ENCODE results near the gene PDSS2. TPM values are rescaled to one million over a fixed set of nuclear protein-coding genes. Genes with fewer than 3 reads are reported as not detected.
A peak's percentile ranks its signal among the peaks of the same experiment; 100 is the strongest.

The PDSS2 gene
- total RNA-seq, 1 donor from 2014 or later: 14.9 TPM

GRCh38 chr6:107108201-107108890, 351.0 kb downstream of the PDSS2 start:
- Histone ChIP-seq H3K36me3 (no peaks in the 10 kb centered on the region), H3K4me3 (no peak overlapping the region), H3K27me3 (no peaks in the 10 kb centered on the region), H3K27ac (no peak overlapping the region), H2AFZ (replicated peaks) (no peak overlapping the region), H3K79me2 (ENCODE audit: low read depth) (peaks cover 89% of the 10 kb centered on the region), H3K9me3 (ENCODE audit: low read depth) (no peaks in the 10 kb centered on the region), H3K9ac (no peak overlapping the region), H4K20me1 (ENCODE audit: low read depth) (no peaks in the 10 kb centered on the region), H3K4me2 (no peak overlapping the region), H3K4me1 (peaks cover 14% of the 10 kb centered on the region), H3F3A (ENCODE audit: low read depth) (peaks cover 10% of the 10 kb centered on the region)
- Mint-ChIP-seq H3K27me3 (ENCODE audit: insufficient read depth, low read depth) (peaks cover 2% of the 10 kb centered on the region), H3K9me3 (no peaks in the 10 kb centered on the region), H3K27ac (peak overlapping the region; percentile 70), H3K4me1 (peaks cover 23% of the 10 kb centered on the region), H3K36me3 (peaks cover 9% of the 10 kb centered on the region), H3K4me3 (no peak overlapping the region)
- TF ChIP-seq EZH2phosphoT487 (IDR thresholded peaks at IDR 0.05) (no peak), EZH2 (IDR thresholded peaks at IDR 0.05) (no peak)
- TF ChIP-seq, protein P1, sequence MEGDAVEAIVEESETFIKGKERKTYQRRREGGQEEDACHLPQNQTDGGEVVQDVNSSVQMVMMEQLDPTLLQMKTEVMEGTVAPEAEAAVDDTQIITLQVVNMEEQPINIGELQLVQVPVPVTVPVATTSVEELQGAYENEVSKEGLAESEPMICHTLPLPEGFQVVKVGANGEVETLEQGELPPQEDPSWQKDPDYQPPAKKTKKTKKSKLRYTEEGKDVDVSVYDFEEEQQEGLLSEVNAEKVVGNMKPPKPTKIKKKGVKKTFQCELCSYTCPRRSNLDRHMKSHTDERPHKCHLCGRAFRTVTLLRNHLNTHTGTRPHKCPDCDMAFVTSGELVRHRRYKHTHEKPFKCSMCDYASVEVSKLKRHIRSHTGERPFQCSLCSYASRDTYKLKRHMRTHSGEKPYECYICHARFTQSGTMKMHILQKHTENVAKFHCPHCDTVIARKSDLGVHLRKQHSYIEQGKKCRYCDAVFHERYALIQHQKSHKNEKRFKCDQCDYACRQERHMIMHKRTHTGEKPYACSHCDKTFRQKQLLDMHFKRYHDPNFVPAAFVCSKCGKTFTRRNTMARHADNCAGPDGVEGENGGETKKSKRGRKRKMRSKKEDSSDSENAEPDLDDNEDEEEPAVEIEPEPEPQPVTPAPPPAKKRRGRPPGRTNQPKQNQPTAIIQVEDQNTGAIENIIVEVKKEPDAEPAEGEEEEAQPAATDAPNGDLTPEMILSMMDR (IDR thresholded peaks at IDR 0.05): no peak
- DNase-seq (ENCODE audit: low spot score): no peak

DNA sequence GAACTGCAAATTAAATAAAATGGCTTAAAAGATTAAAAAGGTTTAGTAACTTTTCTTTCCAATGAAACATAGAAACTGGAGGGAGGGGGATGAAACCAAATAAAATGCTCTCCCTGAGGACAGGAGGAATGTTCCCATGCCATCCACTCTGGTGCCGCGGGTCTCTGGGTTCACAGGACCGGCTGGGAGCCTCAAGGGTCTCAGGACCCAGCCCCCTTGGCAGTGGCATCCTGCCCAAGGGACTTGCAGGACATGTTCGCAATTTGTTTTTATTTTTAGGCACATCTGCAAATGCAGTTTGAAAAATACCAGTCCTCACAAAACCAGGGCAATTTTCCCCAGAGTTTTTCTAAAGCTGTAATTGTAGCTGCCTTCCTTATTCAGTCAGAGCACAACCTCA, 351.6 kb downstream of the PDSS2 start:
- no peak overlapping the region for H3K27ac Mint-ChIP-seq
- Histone ChIP-seq H4K20me1 (ENCODE audit: low read depth) (no peaks in the 10 kb centered on the region), H3K9me3 (ENCODE audit: low read depth) (no peaks in the 10 kb centered on the region), H3K4me2 (no peak overlapping the region), H3K27me3 (no peaks in the 10 kb centered on the region), H3K4me3 (no peak overlapping the region), H3K36me3 (no peaks in the 10 kb centered on the region), H3F3A (ENCODE audit: low read depth) (peaks cover 14% of the 10 kb centered on the region), H2AFZ (replicated peaks) (no peak overlapping the region), H3K27ac (no peak overlapping the region), H3K79me2 (ENCODE audit: low read depth) (peaks cover 89% of the 10 kb centered on the region), H3K9ac (no peak overlapping the region), H3K4me1 (peaks cover 19% of the 10 kb centered on the region)
- DNase-seq (ENCODE audit: low spot score): no peak
- H3K9me3 Mint-ChIP-seq: no peaks in the 10 kb centered on the region
- peaks cover 9% of the 10 kb centered on the region for H3K36me3 Mint-ChIP-seq
- TF ChIP-seq EZH2 (IDR thresholded peaks at IDR 0.05) (no peak), EZH2phosphoT487 (IDR thresholded peaks at IDR 0.05) (no peak)
- TF ChIP-seq, protein P1 (IDR thresholded peaks at IDR 0.05): no peak
- H3K27me3 Mint-ChIP-seq (ENCODE audit: insufficient read depth, low read depth): peaks cover 2% of the 10 kb centered on the region
- H3K4me1 Mint-ChIP-seq: peaks cover 24% of the 10 kb centered on the region
- H3K4me3 Mint-ChIP-seq: no peak overlapping the region

DNA sequence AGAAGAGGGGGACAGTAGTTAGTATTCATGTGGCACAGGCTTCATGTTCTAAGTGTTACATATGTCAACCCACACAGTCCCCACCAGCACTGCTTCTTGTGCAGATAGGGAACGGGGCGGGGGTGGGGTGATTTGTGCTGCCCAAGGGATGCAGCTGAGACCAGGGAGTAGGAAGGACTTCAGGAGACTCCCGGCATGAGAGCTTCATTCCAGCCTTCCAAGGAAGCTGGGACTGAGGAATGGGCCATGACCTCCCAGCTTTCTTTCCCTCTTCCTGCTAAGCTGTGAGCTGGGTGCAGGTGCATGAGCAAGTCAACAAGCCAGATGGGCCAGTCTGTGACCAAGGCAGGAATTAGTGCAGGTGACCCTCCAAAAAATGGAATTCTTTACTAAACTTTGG, 353.2 kb downstream of the PDSS2 start:
- DNase-seq (ENCODE audit: low spot score): peak; percentile 5
- TF ChIP-seq EZH2 (IDR thresholded peaks at IDR 0.05) (no peak), EZH2phosphoT487 (IDR thresholded peaks at IDR 0.05) (no peak)
- TF ChIP-seq, protein P1 (IDR thresholded peaks at IDR 0.05): no peak
- Mint-ChIP-seq H3K27ac (no peak overlapping the region), H3K4me3 (no peak overlapping the region), H3K9me3 (no peaks in the 10 kb centered on the region), H3K36me3 (peaks cover 3% of the 10 kb centered on the region), H3K4me1 (peaks cover 37% of the 10 kb centered on the region), H3K27me3 (ENCODE audit: insufficient read depth, low read depth) (peaks cover 1% of the 10 kb centered on the region)
- peaks cover 31% of the 10 kb centered on the region for H3K4me1 ChIP-seq
- H3K27ac ChIP-seq: no peak overlapping the region
- no peaks in the 10 kb centered on the region for H4K20me1 ChIP-seq (ENCODE audit: low read depth)
- H3K36me3 ChIP-seq: no peaks in the 10 kb centered on the region
- H3K4me3 ChIP-seq: no peak overlapping the region
- no peaks in the 10 kb centered on the region for H3K9me3 ChIP-seq (ENCODE audit: low read depth)
- H3K27me3 ChIP-seq: no peaks in the 10 kb centered on the region
- H2AFZ ChIP-seq (replicated peaks): no peak overlapping the region
- H3F3A ChIP-seq (ENCODE audit: low read depth): peaks cover 14% of the 10 kb centered on the region
- peak overlapping the region; percentile 43 for H3K4me2 ChIP-seq
- peaks cover 86% of the 10 kb centered on the region for H3K79me2 ChIP-seq (ENCODE audit: low read depth)
- no peak overlapping the region for H3K9ac ChIP-seq
